Neuronal stem cell (in vitro differentiated cells): ENCODE results near the gene PAQR6.
A peak's percentile ranks its signal among the peaks of the same experiment; 100 is the strongest.

Source experiments
- DNase-seq: peaks from one replicate; pipeline ENCODE4 v3.0.0-alpha.2; 2013; ENCODE audit warnings: low spot score
- H2AFZ ChIP-seq: one replicate; pipeline ENCODE4 v1.6.1; 2013; ENCODE audit warnings: mild to moderate bottlenecking, low read length, inconsistent platforms
- H2AK5ac ChIP-seq: 2 replicates; pipeline ENCODE4 v1.6.1; 2013; ENCODE audit warnings: low read depth, mild to moderate bottlenecking, inconsistent platforms, low read length, moderate library complexity, mixed read lengths
- H2BK120ac ChIP-seq: 2 replicates; pipeline ENCODE4 v1.6.1; 2013; ENCODE audit warnings: low read depth, mild to moderate bottlenecking, inconsistent platforms, low read length, moderate library complexity, mixed read lengths
- H2BK12ac ChIP-seq: one replicate; pipeline ENCODE4 v1.6.1; 2013; ENCODE audit warnings: low read length, inconsistent platforms
- H2BK15ac ChIP-seq: 2 replicates; pipeline ENCODE4 v1.6.1; 2013; ENCODE audit warnings: mild to moderate bottlenecking, low read length, inconsistent platforms, mixed read lengths
- H2BK5ac ChIP-seq: one replicate; pipeline ENCODE4 v1.6.1; 2013; ENCODE audit warnings: inconsistent platforms, mild to moderate bottlenecking, low read length, moderate library complexity
- H3K14ac ChIP-seq: one replicate; pipeline ENCODE4 v1.6.1; 2013; ENCODE audit warnings: low read length, inconsistent platforms
- H3K18ac ChIP-seq: 2 replicates; pipeline ENCODE4 v1.6.1; 2013; ENCODE audit warnings: low read length, inconsistent platforms
- H3K23ac ChIP-seq: 2 replicates; pipeline ENCODE4 v1.6.1; 2013; ENCODE audit warnings: low read depth, mild to moderate bottlenecking, mixed read lengths, low read length, inconsistent platforms; ENCODE audit not compliant: poor library complexity
- H3K27ac ChIP-seq: replicated peaks from 3 replicates; pipeline ENCODE4 v1.5.1; 2013; ENCODE audit warnings: low read length, inconsistent platforms
- H3K27me3 ChIP-seq, 3 experiments: 2 replicates each; pipeline ENCODE4 v1.6.1; 2013; ENCODE audit warnings: low read length in 3 of 3, mild to moderate bottlenecking in 2 of 3, inconsistent platforms in 1 of 3, low read depth in 1 of 3, mixed read lengths in 1 of 3, moderate library complexity in 1 of 3; ENCODE audit not compliant: control insufficient read depth in 3 of 3, insufficient read depth in 3 of 3
- H3K36me3 ChIP-seq, 2 donors: replicated peaks in 1 of 2; 2 replicates each; pipeline ENCODE4 v1.6.1; 2013; ENCODE audit warnings: low read length in 2 of 2; ENCODE audit not compliant: control insufficient read depth in 2 of 2, insufficient read depth in 2 of 2
- H3K4ac ChIP-seq: 2 replicates; pipeline ENCODE4 v1.6.1; 2013; ENCODE audit warnings: inconsistent platforms, mild to moderate bottlenecking, low read length, moderate library complexity
- H3K4me1 ChIP-seq, 2 donors: 1 replicate in 1 of 2; 2 replicates in 1 of 2; pipeline ENCODE4 v1.6.1; 2013; ENCODE audit warnings: low read length in 2 of 2, low read depth in 1 of 2; ENCODE audit not compliant: control insufficient read depth in 2 of 2, insufficient read depth in 1 of 2
- H3K4me2 ChIP-seq: one replicate; pipeline ENCODE4 v1.6.1; 2013; ENCODE audit warnings: mild to moderate bottlenecking, low read length, inconsistent platforms; ENCODE audit not compliant: insufficient read depth, poor library complexity, severe bottlenecking
- H3K4me3 ChIP-seq, 2 donors: 2 replicates each; pipeline ENCODE4 v1.5.1; 2013; ENCODE audit warnings: low read length in 2 of 2, mild to moderate bottlenecking in 2 of 2, inconsistent platforms in 1 of 2, moderate library complexity in 1 of 2
- H3K79me1 ChIP-seq: one replicate; pipeline ENCODE4 v1.6.1; 2013; ENCODE audit warnings: low read depth, mild to moderate bottlenecking, inconsistent platforms, low read length, moderate library complexity
- H3K9ac ChIP-seq: one replicate; pipeline ENCODE4 v1.6.1; 2013; ENCODE audit warnings: mild to moderate bottlenecking, low read depth, low read length, inconsistent platforms; ENCODE audit not compliant: poor library complexity
- H3K9me3 ChIP-seq, 2 donors: replicated peaks in 1 of 2; 2 replicates each; pipeline versions ENCODE3 to v1.6.1; 2013; ENCODE audit warnings: low read length in 2 of 2, mild to moderate bottlenecking in 2 of 2, inconsistent platforms in 1 of 2, low read depth in 1 of 2, mixed read lengths in 1 of 2, moderate library complexity in 1 of 2; ENCODE audit not compliant: control insufficient read depth in 2 of 2, insufficient read depth in 1 of 2
- H4K8ac ChIP-seq: one replicate; pipeline ENCODE4 v1.6.1; 2013; ENCODE audit warnings: low read depth, mild to moderate bottlenecking, inconsistent platforms, low read length, moderate library complexity
- H4K91ac ChIP-seq: one replicate; pipeline ENCODE4 v1.6.1; 2013; ENCODE audit warnings: low read length, low read depth, mild to moderate bottlenecking, inconsistent platforms; ENCODE audit not compliant: poor library complexity
- WGBS, 2 donors: extraction: QIAGEN DNeasy Blood & Tissue Kit; methylation state at CpG; one replicate each; pipeline ENCODE4 v1.1.7; 2013; ENCODE audit warnings: missing lambda C conversion rate in 2 of 2, mixed read lengths in 1 of 2; ENCODE audit not compliant: insufficient read length in 2 of 2, insufficient replicate concordance in 1 of 2; ENCODE audit errors: extremely low coverage in 2 of 2; 5-methylcytosine and 5-hydroxymethylcytosine counted together

Gene PAQR6

DNA sequence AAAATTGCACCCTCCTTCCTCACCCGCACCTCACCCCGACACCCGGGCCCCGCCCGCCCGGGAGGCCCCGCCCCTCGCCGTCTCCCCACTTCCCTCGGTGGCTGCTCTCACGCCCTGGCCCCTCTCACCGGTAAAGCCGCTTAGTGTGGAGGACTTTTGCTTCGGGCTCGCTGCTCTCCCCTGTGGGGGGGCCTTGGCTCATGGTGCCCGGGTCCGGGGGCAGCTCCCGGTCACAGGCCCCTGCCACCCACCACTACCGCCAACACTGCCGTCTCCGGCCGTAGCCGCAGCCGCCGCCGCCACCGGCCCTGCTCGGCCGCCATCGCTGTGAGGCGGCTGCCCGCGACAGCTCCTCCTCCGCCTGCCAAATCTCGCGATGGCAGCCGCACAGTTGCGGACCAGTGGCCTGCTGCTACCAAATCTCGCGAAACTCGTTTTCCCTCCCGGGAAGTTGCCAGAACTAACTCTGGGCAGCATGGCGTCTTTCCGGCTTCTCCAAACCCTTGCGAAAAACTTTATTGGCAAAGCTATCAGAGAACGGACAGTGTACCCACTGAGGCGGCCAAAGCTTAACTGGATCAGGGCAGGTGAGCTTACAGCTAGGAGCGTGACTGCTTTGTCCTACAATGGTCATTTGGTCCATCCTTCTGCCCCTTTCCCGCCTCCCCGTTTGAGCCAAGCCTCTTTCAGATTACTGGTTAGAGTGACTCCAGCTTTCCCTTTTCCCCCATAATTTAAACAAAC is 34.8 kb upstream of the PAQR6 start, which contains the start of gene SMG5:
SMG5 (minus strand) TSS at position 347 of the 744 bp plus-strand sequence; CDS start at position 202, 145 bp downstream.
- Histone ChIP-seq H3K27me3 (no peaks in the 10 kb centered on the region), H2AFZ (peak within 1 kb of the TSS; percentile 96), H3K18ac (peak within 1 kb of the TSS; percentile 98), H3K4me3 (peak within 1 kb of the TSS; percentile 84 to 90), H3K23ac (peak within 1 kb of the TSS; percentile 98), H2AK5ac (no peak within 1 kb of the TSS), H3K4ac (no peak within 1 kb of the TSS), H3K4me1 (peaks cover 11 to 12% of the 10 kb centered on the region in 2 donors), H4K91ac (no peak within 1 kb of the TSS), H3K9me3 (no peaks in the 10 kb centered on the region), H3K79me1 (peaks cover 7% of the 10 kb centered on the region), H3K36me3 (peaks cover 18 to 34% of the 10 kb centered on the region in 2 donors), H3K27ac (peak within 1 kb of the TSS; percentile 49), H4K8ac (peak within 1 kb of the TSS; percentile 19), H2BK12ac (no peak within 1 kb of the TSS), H3K9ac (peak within 1 kb of the TSS; percentile 97), H2BK120ac (no peak within 1 kb of the TSS), H2BK5ac (peak within 1 kb of the TSS; percentile 31), H2BK15ac (no peak within 1 kb of the TSS), H3K14ac (peak within 1 kb of the TSS; percentile 95), H3K4me2 (peak within 1 kb of the TSS; percentile 64)
- peak; percentile 97 for DNase-seq
- WGBS, 2 donors, result no CpG with 5 or more reads among the region's 50 CpGs

DNA sequence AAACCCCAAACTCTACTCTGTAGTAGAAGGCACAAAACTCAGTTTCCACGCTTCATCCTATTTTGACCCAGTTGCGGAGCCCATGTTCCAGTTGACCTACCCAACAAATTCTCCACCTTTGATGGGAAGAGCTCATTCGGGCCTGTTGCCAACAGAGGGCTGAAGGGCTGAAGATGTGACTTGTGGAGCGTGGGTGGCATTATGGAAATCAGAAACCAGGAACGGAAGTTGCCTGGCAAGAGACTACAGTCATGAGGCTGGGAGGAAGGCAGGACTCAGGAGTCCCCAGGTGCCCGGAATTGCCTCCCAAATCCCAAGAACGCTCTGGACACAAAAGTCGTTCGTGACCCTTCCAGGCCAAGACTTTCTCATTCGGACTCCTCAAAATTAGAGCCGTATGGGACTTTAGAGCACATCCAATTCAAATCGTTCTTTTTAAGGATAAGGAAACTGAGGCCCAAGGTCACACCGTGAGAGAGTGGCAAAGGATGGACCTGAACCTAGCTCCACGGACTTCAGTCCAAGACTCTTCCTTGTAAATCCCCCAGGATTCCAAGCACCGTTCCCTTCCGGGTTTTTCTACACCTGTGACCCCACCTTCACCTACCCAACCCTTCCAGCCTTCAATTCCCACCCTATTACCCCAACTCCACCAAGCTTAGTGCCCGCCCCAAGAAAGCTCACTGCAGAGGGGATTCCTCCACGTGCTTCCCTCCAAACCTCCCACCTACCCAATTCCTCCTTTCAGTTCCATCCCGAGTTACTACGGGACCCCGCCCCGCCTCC is 34.0 kb upstream of the PAQR6 start:
- Histone ChIP-seq H3K14ac (no peak overlapping the region), H3K23ac (no peak overlapping the region), H2BK12ac (no peak overlapping the region), H2BK120ac (no peak overlapping the region), H4K8ac (no peak overlapping the region), H3K4me1 (peaks cover 11 to 12% of the 10 kb centered on the region in 2 donors), H3K79me1 (peaks cover 7% of the 10 kb centered on the region), H3K27me3 (no peaks in the 10 kb centered on the region), H2AK5ac (no peak overlapping the region), H2BK5ac (peak overlapping the region; percentile 31), H3K9ac (peak overlapping the region; percentile 97), H3K9me3 (no peaks in the 10 kb centered on the region), H3K27ac (no peak overlapping the region), H3K18ac (no peak overlapping the region), H3K4me2 (peak overlapping the region; percentile 64), H4K91ac (no peak overlapping the region), H2AFZ (peak overlapping the region; percentile 96), H3K4me3 (peak overlapping the region; percentile 84 to 90), H3K4ac (no peak overlapping the region), H3K36me3 (peaks cover 23 to 41% of the 10 kb centered on the region in 2 donors), H2BK15ac (no peak overlapping the region)
- WGBS, 2 donors, result no CpG with 5 or more reads among the region's 22 CpGs
- no peak for DNase-seq

DNA sequence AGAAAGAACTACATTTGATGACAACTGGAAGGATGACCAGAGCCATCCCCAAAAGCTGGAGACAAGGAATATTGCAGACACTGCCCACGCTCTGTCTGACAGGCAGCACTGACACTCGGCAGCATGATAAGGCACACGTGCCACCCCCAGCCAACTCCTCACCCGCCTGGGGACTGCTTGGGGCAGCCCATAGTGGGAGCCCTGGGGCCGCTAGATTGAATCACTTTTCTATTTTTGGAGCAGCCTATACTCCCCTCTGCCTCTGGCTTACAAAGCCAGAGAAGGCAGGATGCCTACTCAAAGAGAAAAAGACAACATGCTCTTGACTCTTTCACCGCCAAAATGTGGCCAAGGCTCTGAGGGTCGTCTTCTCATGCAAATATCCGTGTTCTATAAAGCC is 33.4 kb upstream of the PAQR6 start:
- Histone ChIP-seq H4K8ac (no peak overlapping the region), H2BK5ac (no peak overlapping the region), H3K4me3 (peak overlapping the region in 1 of 2 donors; percentile 84), H3K4ac (no peak overlapping the region), H3K4me1 (peaks cover 11 to 12% of the 10 kb centered on the region in 2 donors), H3K27me3 (no peaks in the 10 kb centered on the region), H3K36me3 (peaks cover 28 to 47% of the 10 kb centered on the region in 2 donors), H2BK15ac (no peak overlapping the region), H3K23ac (no peak overlapping the region), H3K4me2 (no peak overlapping the region), H2AK5ac (no peak overlapping the region), H4K91ac (no peak overlapping the region), H2AFZ (no peak overlapping the region), H2BK12ac (no peak overlapping the region), H3K27ac (no peak overlapping the region), H2BK120ac (no peak overlapping the region), H3K18ac (no peak overlapping the region), H3K9ac (no peak overlapping the region), H3K14ac (no peak overlapping the region), H3K9me3 (no peaks in the 10 kb centered on the region), H3K79me1 (peaks cover 7% of the 10 kb centered on the region)
- no CpG with 5 or more reads among the region's 8 CpGs for WGBS, 2 donors
- DNase-seq, result no peak

DNA sequence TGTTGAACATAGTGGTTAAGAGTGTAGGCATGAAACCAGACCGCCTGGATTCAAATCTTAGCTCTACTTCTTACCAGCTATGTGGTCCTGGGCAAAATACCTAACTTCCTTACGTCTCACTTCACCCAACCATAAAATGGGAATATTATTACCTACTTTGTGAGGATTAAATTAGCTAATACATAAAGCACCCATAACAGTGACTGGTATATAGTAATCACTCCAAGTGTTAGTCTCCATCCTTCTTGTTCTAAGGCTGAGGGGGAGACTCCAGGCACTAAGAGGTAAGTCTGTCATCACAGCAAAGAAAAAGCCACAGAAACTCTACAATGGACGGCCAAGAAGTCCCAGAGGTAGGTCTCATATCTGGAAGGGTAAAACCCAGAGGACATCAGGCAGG is 32.0 kb upstream of the PAQR6 start:
- Histone ChIP-seq H3K36me3 (peaks cover 37 to 56% of the 10 kb centered on the region in 2 donors), H3K4ac (no peak overlapping the region), H2AK5ac (no peak overlapping the region), H4K91ac (no peak overlapping the region), H3K4me2 (no peak overlapping the region), H3K4me1 (peaks cover 11 to 12% of the 10 kb centered on the region in 2 donors), H3K9ac (no peak overlapping the region), H3K18ac (no peak overlapping the region), H3K79me1 (peaks cover 7% of the 10 kb centered on the region), H4K8ac (no peak overlapping the region), H2AFZ (no peak overlapping the region), H2BK12ac (no peak overlapping the region), H3K23ac (no peak overlapping the region), H3K14ac (no peak overlapping the region), H3K27me3 (no peaks in the 10 kb centered on the region), H3K9me3 (no peaks in the 10 kb centered on the region), H2BK5ac (no peak overlapping the region), H3K4me3 (no peak overlapping the region), H2BK120ac (no peak overlapping the region), H3K27ac (no peak overlapping the region), H2BK15ac (no peak overlapping the region)
- no CpG with 5 or more reads among the region's 3 CpGs for WGBS, 2 donors
- DNase-seq, result no peak
